Measurements from ENCODE around the gene PMEPA1. TPM values are rescaled to one million over a fixed set of nuclear protein-coding genes. Genes with fewer than 3 reads are reported as not detected.

Gene PMEPA1
- total RNA-seq, 2 experiments from 2014 or later = 0.76 to 1.3 TPM

GRCh38 chr20:57746832-57747404 lies 37.1 kb upstream of the PMEPA1 start:
- DNase-seq = no peak
- Mint-ChIP-seq H3K4me1 (peaks cover 11% of the 10 kb centered on the region), H3K27ac (no peak overlapping the region), H3K9me3 (no peaks in the 10 kb centered on the region), H3K36me3 (ENCODE audit: low read depth) (no peaks in the 10 kb centered on the region), H3K4me3 (no peak overlapping the region), H3K27me3 (peaks cover 29% of the 10 kb centered on the region)
- POLR2A ChIA-PET = no interaction called here
- CTCF ChIA-PET = no interaction called here

GRCh38 chr20:57746201-57746600 lies 36.4 kb upstream of the PMEPA1 start:
- no peaks in the 10 kb centered on the region for H3K36me3 Mint-ChIP-seq (ENCODE audit: low read depth)
- ChIA-PET POLR2A (no interaction called here), CTCF (interaction anchor here (0.9 kb wide), 1 partner anchor 124 kb away, joined by 3 read pairs; no protein-coding TSS in a partner anchor)
- H3K4me1 Mint-ChIP-seq = peaks cover 11% of the 10 kb centered on the region
- no peak overlapping the region for H3K4me3 Mint-ChIP-seq
- no peak for DNase-seq
- H3K27ac Mint-ChIP-seq = no peak overlapping the region
- peaks cover 29% of the 10 kb centered on the region for H3K27me3 Mint-ChIP-seq
- H3K9me3 Mint-ChIP-seq = no peaks in the 10 kb centered on the region

GRCh38 chr20:57744206-57744605 lies 34.4 kb upstream of the PMEPA1 start:
- Mint-ChIP-seq H3K4me1 (peaks cover 8% of the 10 kb centered on the region), H3K36me3 (ENCODE audit: low read depth) (no peaks in the 10 kb centered on the region), H3K9me3 (no peaks in the 10 kb centered on the region), H3K27ac (no peak overlapping the region), H3K4me3 (no peak overlapping the region), H3K27me3 (peaks cover 22% of the 10 kb centered on the region)
- CTCF ChIA-PET = no interaction called here
- no peak for DNase-seq
- POLR2A ChIA-PET = no interaction called here

- no peaks in the 10 kb centered on the region for H3K36me3 Mint-ChIP-seq (ENCODE audit: low read depth)
- DNase-seq = no peak
- peaks cover 20% of the 10 kb centered on the region for H3K27me3 Mint-ChIP-seq
- ChIA-PET POLR2A (no interaction called here), CTCF (no interaction called here)
- H3K4me1 Mint-ChIP-seq = peaks cover 2% of the 10 kb centered on the region
- no peaks in the 10 kb centered on the region for H3K9me3 Mint-ChIP-seq
- no peak overlapping the region for H3K27ac Mint-ChIP-seq
- H3K4me3 Mint-ChIP-seq = no peak overlapping the region
These were observed 33.8 kb upstream of the PMEPA1 start for GRCh38 chr20:57743450-57744095.

- POLR2A ChIA-PET = no interaction called here
- Mint-ChIP-seq H3K4me1 (no peaks in the 10 kb centered on the region), H3K27me3 (peaks cover 17% of the 10 kb centered on the region), H3K9me3 (no peaks in the 10 kb centered on the region), H3K36me3 (ENCODE audit: low read depth) (no peaks in the 10 kb centered on the region), H3K27ac (no peak overlapping the region), H3K4me3 (no peak overlapping the region)
- CTCF ChIA-PET = no interaction called here
- DNase-seq = no peak
These were observed 32.8 kb upstream of the PMEPA1 start for GRCh38 chr20:57742507-57743181.

GRCh38 chr20:57738484-57738883 lies 28.7 kb upstream of the PMEPA1 start:
- CTCF ChIA-PET = no interaction called here

GRCh38 chr20:57738053-57738452 lies 28.2 kb upstream of the PMEPA1 start:
- no peak overlapping the region for H3K4me3 Mint-ChIP-seq
- CTCF ChIA-PET = no interaction called here
- H3K27ac Mint-ChIP-seq = no peak overlapping the region
- no peaks in the 10 kb centered on the region for H3K9me3 Mint-ChIP-seq
- H3K4me1 Mint-ChIP-seq = no peaks in the 10 kb centered on the region
- POLR2A ChIA-PET = no interaction called here
- DNase-seq = no peak
- H3K36me3 Mint-ChIP-seq (ENCODE audit: low read depth) = no peaks in the 10 kb centered on the region
- peaks cover 21% of the 10 kb centered on the region for H3K27me3 Mint-ChIP-seq

More at GRCh38 chr20:57738484-57738883, 28.7 kb upstream of the PMEPA1 start:
- POLR2A ChIA-PET = no interaction called here
- H3K4me3 Mint-ChIP-seq = no peak overlapping the region
- H3K36me3 Mint-ChIP-seq (ENCODE audit: low read depth) = no peaks in the 10 kb centered on the region
- H3K27ac Mint-ChIP-seq = no peak overlapping the region
- H3K9me3 Mint-ChIP-seq = no peaks in the 10 kb centered on the region
- H3K4me1 Mint-ChIP-seq = no peaks in the 10 kb centered on the region
- DNase-seq = no peak
- peaks cover 26% of the 10 kb centered on the region for H3K27me3 Mint-ChIP-seq

- Mint-ChIP-seq H3K27me3 (peaks cover 21% of the 10 kb centered on the region), H3K4me1 (no peaks in the 10 kb centered on the region), H3K4me3 (no peak overlapping the region), H3K36me3 (ENCODE audit: low read depth) (no peaks in the 10 kb centered on the region), H3K9me3 (no peaks in the 10 kb centered on the region), H3K27ac (no peak overlapping the region)
- POLR2A ChIA-PET = no interaction called here
- no peak for DNase-seq
- CTCF ChIA-PET = no interaction called here
These were observed 27.5 kb upstream of the PMEPA1 start for GRCh38 chr20:57737349-57737748.

GRCh38 chr20:57736738-57737347 lies 27.0 kb upstream of the PMEPA1 start:
- Mint-ChIP-seq H3K36me3 (ENCODE audit: low read depth) (no peaks in the 10 kb centered on the region), H3K4me3 (no peak overlapping the region), H3K9me3 (no peaks in the 10 kb centered on the region), H3K27ac (no peak overlapping the region), H3K27me3 (peaks cover 18% of the 10 kb centered on the region), H3K4me1 (no peaks in the 10 kb centered on the region)
- ChIA-PET CTCF (no interaction called here), POLR2A (no interaction called here)
- no peak for DNase-seq

- ChIA-PET POLR2A (interaction anchor here (0.5 kb wide), 1 partner anchor 1164 kb away, joined by 3 read pairs; no protein-coding TSS in a partner anchor), CTCF (no interaction called here)
- H3K36me3 Mint-ChIP-seq (ENCODE audit: low read depth) = no peaks in the 10 kb centered on the region
- H3K27me3 Mint-ChIP-seq = peaks cover 16% of the 10 kb centered on the region
- H3K9me3 Mint-ChIP-seq = no peaks in the 10 kb centered on the region
- DNase-seq = no peak
- H3K4me3 Mint-ChIP-seq = no peak overlapping the region
- H3K27ac Mint-ChIP-seq = no peak overlapping the region
- H3K4me1 Mint-ChIP-seq = no peaks in the 10 kb centered on the region
These were observed 26.3 kb upstream of the PMEPA1 start for GRCh38 chr20:57735831-57736737.

- Mint-ChIP-seq H3K27ac (no peak overlapping the region), H3K9me3 (no peaks in the 10 kb centered on the region), H3K4me1 (no peaks in the 10 kb centered on the region), H3K4me3 (no peak overlapping the region), H3K27me3 (peaks cover 16% of the 10 kb centered on the region), H3K36me3 (ENCODE audit: low read depth) (no peaks in the 10 kb centered on the region)
- DNase-seq = no peak
- POLR2A ChIA-PET = no interaction called here
- CTCF ChIA-PET = no interaction called here
These were observed 24.9 kb upstream of the PMEPA1 start for GRCh38 chr20:57734754-57735153.

GRCh38 chr20:57732226-57732625 lies 22.4 kb upstream of the PMEPA1 start:
- Mint-ChIP-seq H3K27me3 (peaks cover 17% of the 10 kb centered on the region), H3K4me3 (no peak overlapping the region), H3K36me3 (ENCODE audit: low read depth) (no peaks in the 10 kb centered on the region), H3K4me1 (no peaks in the 10 kb centered on the region), H3K27ac (no peak overlapping the region), H3K9me3 (no peaks in the 10 kb centered on the region)
- DNase-seq = no peak
- ChIA-PET POLR2A (no interaction called here), CTCF (no interaction called here)

- Mint-ChIP-seq H3K4me1 (no peaks in the 10 kb centered on the region), H3K27me3 (peaks cover 13% of the 10 kb centered on the region), H3K9me3 (no peaks in the 10 kb centered on the region), H3K36me3 (ENCODE audit: low read depth) (no peaks in the 10 kb centered on the region), H3K4me3 (no peak overlapping the region), H3K27ac (no peak overlapping the region)
- DNase-seq = no peak
- CTCF ChIA-PET = no interaction called here
- POLR2A ChIA-PET = no interaction called here
These were observed 18.9 kb upstream of the PMEPA1 start for GRCh38 chr20:57728762-57729161.

All from activated CD4-positive, alpha-beta memory T cell treated with anti-CD3 and anti-CD28 coated beads, Interleukin-2, amount 10 ng/mL, durations not matched to agents 7 days and 5 days (primary cell).